PC-3 (cell line): ENCODE results near the gene TACC2.

Experiments
- EZH2 ChIP-seq: fragments of 300-600 bp; sonication (generic); IDR thresholded peaks from one replicate; pipeline ENCODE4 v1.6.1; 2017; ENCODE audit warnings: antibody characterized with exemption, mild to moderate bottlenecking, low read length; ENCODE audit not compliant: unreplicated experiment
- TF ChIP-seq, protein P1 (sequence below): fragments of 300-600 bp; sonication (generic); conservative IDR thresholded peaks from 2 replicates; pipeline ENCODE4 v1.5.1; 2017; ENCODE audit warnings: antibody characterized with exemption, low read depth, mild to moderate bottlenecking, low read length

DNA sequence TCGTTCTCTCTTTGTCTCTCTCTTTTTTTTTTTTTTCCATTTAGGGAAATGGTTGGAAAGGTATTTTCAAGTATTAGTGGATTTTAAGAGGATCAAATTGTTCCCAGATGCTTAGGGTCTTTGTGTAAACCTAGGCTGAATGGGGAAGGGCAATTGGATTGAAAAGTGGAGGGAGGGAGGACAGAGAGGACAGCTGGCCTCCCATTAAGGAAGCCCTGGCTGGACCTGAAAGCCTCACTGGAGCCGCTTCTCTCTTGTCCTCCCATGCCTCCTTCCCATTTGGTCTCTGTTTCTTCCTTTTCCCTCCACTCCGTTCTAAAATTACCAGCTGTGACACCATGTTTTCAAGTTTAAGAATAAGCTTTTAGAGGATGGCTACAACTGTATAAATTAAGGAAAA, 104.1 kb downstream of the TACC2 start:
- TF ChIP-seq, protein P1, sequence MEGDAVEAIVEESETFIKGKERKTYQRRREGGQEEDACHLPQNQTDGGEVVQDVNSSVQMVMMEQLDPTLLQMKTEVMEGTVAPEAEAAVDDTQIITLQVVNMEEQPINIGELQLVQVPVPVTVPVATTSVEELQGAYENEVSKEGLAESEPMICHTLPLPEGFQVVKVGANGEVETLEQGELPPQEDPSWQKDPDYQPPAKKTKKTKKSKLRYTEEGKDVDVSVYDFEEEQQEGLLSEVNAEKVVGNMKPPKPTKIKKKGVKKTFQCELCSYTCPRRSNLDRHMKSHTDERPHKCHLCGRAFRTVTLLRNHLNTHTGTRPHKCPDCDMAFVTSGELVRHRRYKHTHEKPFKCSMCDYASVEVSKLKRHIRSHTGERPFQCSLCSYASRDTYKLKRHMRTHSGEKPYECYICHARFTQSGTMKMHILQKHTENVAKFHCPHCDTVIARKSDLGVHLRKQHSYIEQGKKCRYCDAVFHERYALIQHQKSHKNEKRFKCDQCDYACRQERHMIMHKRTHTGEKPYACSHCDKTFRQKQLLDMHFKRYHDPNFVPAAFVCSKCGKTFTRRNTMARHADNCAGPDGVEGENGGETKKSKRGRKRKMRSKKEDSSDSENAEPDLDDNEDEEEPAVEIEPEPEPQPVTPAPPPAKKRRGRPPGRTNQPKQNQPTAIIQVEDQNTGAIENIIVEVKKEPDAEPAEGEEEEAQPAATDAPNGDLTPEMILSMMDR, result no peak
- no peak for TF ChIP-seq EZH2
